ENCODE measurements around the gene PAX3. TPM values are rescaled to one million over a fixed set of nuclear protein-coding genes. Genes with fewer than 3 reads are reported as not detected.

The PAX3 gene
- total and polyA plus RNA-seq, 2 experiments from 2014 or later, result not detected

- in situ Hi-C loops (cut with MboI), result no loop called here
- Histone ChIP-seq H3K4me1 (ENCODE audit: insufficient read depth) (no peaks in the 10 kb centered on the region), H3K9me2 (ENCODE audit: insufficient read depth) (no peaks in the 10 kb centered on the region), H3F3A (ENCODE audit: insufficient read depth) (no peaks in the 10 kb centered on the region), H2AFZ (no peak overlapping the region), H3K4me2 (ENCODE audit: unreplicated experiment) (no peak overlapping the region), H3K4me3 (no peak overlapping the region), H4K20me1 (ENCODE audit: insufficient read depth) (no peaks in the 10 kb centered on the region), H3K27me3 (replicated peaks; ENCODE audit: insufficient read depth) (peaks cover 21% of the 10 kb centered on the region), H3K27ac (no peak overlapping the region), H3K79me2 (ENCODE audit: insufficient read depth) (no peaks in the 10 kb centered on the region), H3K9me3 (ENCODE audit: low read depth) (no peaks in the 10 kb centered on the region), H3K36me3 (ENCODE audit: low read depth) (no peaks in the 10 kb centered on the region), H3K9ac (no peak overlapping the region)
- no peak for TF ChIP-seq EZH2phosphoT487 (IDR thresholded peaks at IDR 0.05; ENCODE audit: insufficient read depth, low read depth)
- TF ChIP-seq EZH2 (IDR thresholded peaks at IDR 0.05; ENCODE audit: insufficient read depth, poor library complexity, severe bottlenecking), result no peak
- WGBS, 2 experiments (ENCODE audit: low coverage in 1 of 2, low lambda C conversion rate in 2 of 2, missing lambda C conversion rate in 2 of 2), result 23 to 24% methylated on average over 3 of the region's 3 CpGs
- DNase-seq, result no peak
Measured at GRCh38 chr2:222238072-222238471, 60.7 kb downstream of the PAX3 start.

- no peak for DNase-seq
- H3K27ac ChIP-seq, result no peak overlapping the region
- no peaks in the 10 kb centered on the region for H3K9me2 ChIP-seq (ENCODE audit: insufficient read depth)
- H2AFZ ChIP-seq, result no peak overlapping the region
- TF ChIP-seq EZH2phosphoT487 (IDR thresholded peaks at IDR 0.05; ENCODE audit: insufficient read depth, low read depth) (no peak), EZH2 (IDR thresholded peaks at IDR 0.05; ENCODE audit: insufficient read depth, poor library complexity, severe bottlenecking) (no peak)
- no peak overlapping the region for H3K4me3 ChIP-seq
- H4K20me1 ChIP-seq (ENCODE audit: insufficient read depth), result no peaks in the 10 kb centered on the region
- H3K36me3 ChIP-seq (ENCODE audit: low read depth), result no peaks in the 10 kb centered on the region
- no peaks in the 10 kb centered on the region for H3K4me1 ChIP-seq (ENCODE audit: insufficient read depth)
- H3K9me3 ChIP-seq (ENCODE audit: low read depth), result no peaks in the 10 kb centered on the region
- H3F3A ChIP-seq (ENCODE audit: insufficient read depth), result no peaks in the 10 kb centered on the region
- no peaks in the 10 kb centered on the region for H3K27me3 ChIP-seq (replicated peaks; ENCODE audit: insufficient read depth)
- H3K4me2 ChIP-seq (ENCODE audit: unreplicated experiment), result no peak overlapping the region
- in situ Hi-C loops (cut with MboI), result no loop called here
- H3K79me2 ChIP-seq (ENCODE audit: insufficient read depth), result no peaks in the 10 kb centered on the region
- H3K9ac ChIP-seq, result no peak overlapping the region
Measured at GRCh38 chr2:222232839-222233238, 66.0 kb downstream of the PAX3 start.

GRCh38 chr2:222232372-222232771 lies 66.4 kb downstream of the PAX3 start:
- H3K9me3 ChIP-seq (ENCODE audit: low read depth), result no peaks in the 10 kb centered on the region
- TF ChIP-seq EZH2 (IDR thresholded peaks at IDR 0.05; ENCODE audit: insufficient read depth, poor library complexity, severe bottlenecking) (no peak), EZH2phosphoT487 (IDR thresholded peaks at IDR 0.05; ENCODE audit: insufficient read depth, low read depth) (no peak)
- H3K27ac ChIP-seq, result no peak overlapping the region
- no peaks in the 10 kb centered on the region for H4K20me1 ChIP-seq (ENCODE audit: insufficient read depth)
- no peak overlapping the region for H2AFZ ChIP-seq
- WGBS, 2 experiments (ENCODE audit: low coverage in 1 of 2, low lambda C conversion rate in 2 of 2, missing lambda C conversion rate in 2 of 2), result 17 to 18% methylated on average over 3 of the region's 3 CpGs
- no peaks in the 10 kb centered on the region for H3K79me2 ChIP-seq (ENCODE audit: insufficient read depth)
- no peak overlapping the region for H3K4me3 ChIP-seq
- H3K9ac ChIP-seq, result no peak overlapping the region
- no peaks in the 10 kb centered on the region for H3K4me1 ChIP-seq (ENCODE audit: insufficient read depth)
- no peaks in the 10 kb centered on the region for H3K36me3 ChIP-seq (ENCODE audit: low read depth)
- H3K27me3 ChIP-seq (replicated peaks; ENCODE audit: insufficient read depth), result no peaks in the 10 kb centered on the region
- no peaks in the 10 kb centered on the region for H3K9me2 ChIP-seq (ENCODE audit: insufficient read depth)
- no peak overlapping the region for H3K4me2 ChIP-seq (ENCODE audit: unreplicated experiment)
- in situ Hi-C loops (cut with MboI), result no loop called here
- no peaks in the 10 kb centered on the region for H3F3A ChIP-seq (ENCODE audit: insufficient read depth)
- DNase-seq, result no peak

- no peak overlapping the region for H3K9ac ChIP-seq
- TF ChIP-seq EZH2 (IDR thresholded peaks at IDR 0.05; ENCODE audit: insufficient read depth, poor library complexity, severe bottlenecking) (no peak), EZH2phosphoT487 (IDR thresholded peaks at IDR 0.05; ENCODE audit: insufficient read depth, low read depth) (no peak)
- in situ Hi-C loops (cut with MboI), result no loop called here
- H3K27ac ChIP-seq, result no peak overlapping the region
- no peaks in the 10 kb centered on the region for H3K9me2 ChIP-seq (ENCODE audit: insufficient read depth)
- H4K20me1 ChIP-seq (ENCODE audit: insufficient read depth), result no peaks in the 10 kb centered on the region
- H3K9me3 ChIP-seq (ENCODE audit: low read depth), result no peaks in the 10 kb centered on the region
- H3K4me3 ChIP-seq, result no peak overlapping the region
- H3K79me2 ChIP-seq (ENCODE audit: insufficient read depth), result no peaks in the 10 kb centered on the region
- 15 to 16% methylated on average over 4 of the region's 4 CpGs for WGBS, 2 experiments (ENCODE audit: low coverage in 1 of 2, low lambda C conversion rate in 2 of 2, missing lambda C conversion rate in 2 of 2)
- no peaks in the 10 kb centered on the region for H3F3A ChIP-seq (ENCODE audit: insufficient read depth)
- no peak overlapping the region for H2AFZ ChIP-seq
- no peaks in the 10 kb centered on the region for H3K36me3 ChIP-seq (ENCODE audit: low read depth)
- H3K27me3 ChIP-seq (replicated peaks; ENCODE audit: insufficient read depth), result no peaks in the 10 kb centered on the region
- H3K4me2 ChIP-seq (ENCODE audit: unreplicated experiment), result no peak overlapping the region
- H3K4me1 ChIP-seq (ENCODE audit: insufficient read depth), result no peaks in the 10 kb centered on the region
- no peak for DNase-seq
Measured at GRCh38 chr2:222228054-222228453, 70.7 kb downstream of the PAX3 start.

GRCh38 chr2:222218786-222219185 lies 80.0 kb downstream of the PAX3 start:
- Histone ChIP-seq H3F3A (ENCODE audit: insufficient read depth) (no peaks in the 10 kb centered on the region), H2AFZ (no peak overlapping the region), H3K79me2 (ENCODE audit: insufficient read depth) (no peaks in the 10 kb centered on the region), H3K4me2 (ENCODE audit: unreplicated experiment) (no peak overlapping the region), H3K27me3 (replicated peaks; ENCODE audit: insufficient read depth) (no peaks in the 10 kb centered on the region), H3K9me3 (ENCODE audit: low read depth) (no peaks in the 10 kb centered on the region), H3K27ac (no peak overlapping the region), H3K4me1 (ENCODE audit: insufficient read depth) (no peaks in the 10 kb centered on the region), H3K9me2 (ENCODE audit: insufficient read depth) (no peaks in the 10 kb centered on the region), H4K20me1 (ENCODE audit: insufficient read depth) (no peaks in the 10 kb centered on the region), H3K36me3 (ENCODE audit: low read depth) (no peaks in the 10 kb centered on the region), H3K9ac (no peak overlapping the region), H3K4me3 (no peak overlapping the region)
- in situ Hi-C loops (cut with MboI), result no loop called here
- 30 to 32% methylated on average over 6 of the region's 6 CpGs for WGBS, 2 experiments (ENCODE audit: low coverage in 1 of 2, low lambda C conversion rate in 2 of 2, missing lambda C conversion rate in 2 of 2)
- TF ChIP-seq EZH2 (IDR thresholded peaks at IDR 0.05; ENCODE audit: insufficient read depth, poor library complexity, severe bottlenecking) (no peak), EZH2phosphoT487 (IDR thresholded peaks at IDR 0.05; ENCODE audit: insufficient read depth, low read depth) (no peak)
- DNase-seq, result no peak
